ENCODE data around the gene MSANTD2.

GRCh38 chr11:124740277-124740882 is 59.8 kb downstream of the MSANTD2 start:
- TF ChIP-seq GATA3 (IDR thresholded peaks at IDR 0.05; ENCODE audit: low read depth, low read length): no peak
- no peak for TF ChIP-seq GATA2 (IDR thresholded peaks at IDR 0.05; ENCODE audit: low read depth, low read length)

Data from SH-SY5Y (cell line).